NB4 (cell line): ENCODE results near the gene ADAMTS4.

Experiments used
- MYC ChIP-seq: IDR thresholded peaks from 2 replicates; pipeline ENCODE4 v1.6.1; 2011; ENCODE audit warnings: low read depth, low read length
- POLR2A ChIP-seq: IDR thresholded peaks from 2 replicates; pipeline ENCODE4 v1.6.1; 2011; ENCODE audit warnings: mild to moderate bottlenecking; ENCODE audit not compliant: insufficient read length; ENCODE audit errors: extremely low read depth
- TF ChIP-seq, protein P1 (sequence below): IDR thresholded peaks from one replicate; pipeline ENCODE4 v1.5.1; 2012; ENCODE audit warnings: low read depth, low read length
- TF ChIP-seq, protein P2 (sequence below): IDR thresholded peaks from 2 replicates; pipeline ENCODE4 v1.6.1; 2011; ENCODE audit warnings: low read depth, low read length

DNA sequence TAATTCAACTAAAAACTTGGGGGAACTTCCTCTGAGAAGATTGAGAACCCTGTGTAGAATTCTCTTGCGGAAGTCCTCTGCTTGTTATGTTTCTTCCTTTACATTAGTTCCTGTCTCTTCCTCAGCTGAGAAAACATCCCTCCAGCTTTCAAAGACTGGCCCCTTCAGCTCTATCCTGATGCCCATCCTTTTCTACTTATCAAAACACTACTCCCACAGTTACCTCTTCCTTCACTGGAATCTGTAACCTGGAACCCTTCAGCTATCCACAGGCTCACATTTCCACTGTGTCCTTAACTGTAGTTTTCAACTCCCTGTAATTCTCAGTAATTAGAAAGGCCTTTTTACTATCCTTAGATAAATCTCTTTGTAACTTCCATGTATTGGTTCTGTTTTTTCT, 60.4 kb downstream of the ADAMTS4 start:
- TF ChIP-seq, protein P1, sequence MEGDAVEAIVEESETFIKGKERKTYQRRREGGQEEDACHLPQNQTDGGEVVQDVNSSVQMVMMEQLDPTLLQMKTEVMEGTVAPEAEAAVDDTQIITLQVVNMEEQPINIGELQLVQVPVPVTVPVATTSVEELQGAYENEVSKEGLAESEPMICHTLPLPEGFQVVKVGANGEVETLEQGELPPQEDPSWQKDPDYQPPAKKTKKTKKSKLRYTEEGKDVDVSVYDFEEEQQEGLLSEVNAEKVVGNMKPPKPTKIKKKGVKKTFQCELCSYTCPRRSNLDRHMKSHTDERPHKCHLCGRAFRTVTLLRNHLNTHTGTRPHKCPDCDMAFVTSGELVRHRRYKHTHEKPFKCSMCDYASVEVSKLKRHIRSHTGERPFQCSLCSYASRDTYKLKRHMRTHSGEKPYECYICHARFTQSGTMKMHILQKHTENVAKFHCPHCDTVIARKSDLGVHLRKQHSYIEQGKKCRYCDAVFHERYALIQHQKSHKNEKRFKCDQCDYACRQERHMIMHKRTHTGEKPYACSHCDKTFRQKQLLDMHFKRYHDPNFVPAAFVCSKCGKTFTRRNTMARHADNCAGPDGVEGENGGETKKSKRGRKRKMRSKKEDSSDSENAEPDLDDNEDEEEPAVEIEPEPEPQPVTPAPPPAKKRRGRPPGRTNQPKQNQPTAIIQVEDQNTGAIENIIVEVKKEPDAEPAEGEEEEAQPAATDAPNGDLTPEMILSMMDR: no peak
- TF ChIP-seq POLR2A (no peak), MYC (no peak)
- TF ChIP-seq, protein P2, sequence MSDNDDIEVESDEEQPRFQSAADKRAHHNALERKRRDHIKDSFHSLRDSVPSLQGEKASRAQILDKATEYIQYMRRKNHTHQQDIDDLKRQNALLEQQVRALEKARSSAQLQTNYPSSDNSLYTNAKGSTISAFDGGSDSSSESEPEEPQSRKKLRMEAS: no peak
